Measurements from ENCODE around the gene THOC5.

GRCh38 chr22:29509815-29510214 lies 43.7 kb downstream of the THOC5 start:
- TF ChIP-seq POLR2A (IDR thresholded peaks at IDR 0.05; ENCODE audit: low read length) (no peak), GATA1 (IDR thresholded peaks at IDR 0.05; ENCODE audit: low read depth, low read length) (no peak)

Measured in erythroblast (primary cell).